NCI-H2196 treated with DMSO at 0.1 percent for 48 hours (cell line): ENCODE measurements around the gene CFAP45.
A peak's percentile ranks its signal among the peaks of the same experiment; 100 is the strongest.

Source experiments
- DNase-seq: peaks from one replicate; lab custom pipeline; 2025; ENCODE audit not compliant: unreplicated experiment; lab: John Stamatoyannopoulos, UW

Gene CFAP45

GRCh38 chr1:159937054-159937750 is 37.2 kb upstream of the CFAP45 start:
- no peak for DNase-seq

- peak; percentile 21 for DNase-seq
Measured at GRCh38 chr1:159936273-159936904, 36.4 kb upstream of the CFAP45 start.

GRCh38 chr1:159935719-159936272 is 35.8 kb upstream of the CFAP45 start:
- no peak for DNase-seq

GRCh38 chr1:159935305-159935704 is 35.3 kb upstream of the CFAP45 start:
- no peak for DNase-seq

GRCh38 chr1:159934136-159935039 is 34.4 kb upstream of the CFAP45 start:
- no peak for DNase-seq

GRCh38 chr1:159933347-159933746 is 33.4 kb upstream of the CFAP45 start:
- no peak for DNase-seq

GRCh38 chr1:159932296-159933285 is 32.6 kb upstream of the CFAP45 start:
- DNase-seq = no peak

- DNase-seq = no peak
Measured at GRCh38 chr1:159931795-159932173, 31.8 kb upstream of the CFAP45 start.

- DNase-seq = no peak
Measured at GRCh38 chr1:159931101-159931794, 31.3 kb upstream of the CFAP45 start.

- no peak for DNase-seq
Measured at GRCh38 chr1:159930634-159931033, 30.7 kb upstream of the CFAP45 start.

GRCh38 chr1:159930216-159930615 is 30.3 kb upstream of the CFAP45 start:
- DNase-seq = no peak

GRCh38 chr1:159929155-159930051 is 29.4 kb upstream of the CFAP45 start:
- no peak for DNase-seq

- no peak for DNase-seq
Measured at GRCh38 chr1:159928491-159929050, 28.6 kb upstream of the CFAP45 start.

GRCh38 chr1:159927849-159928431 is 28.0 kb upstream of the CFAP45 start:
- no peak for DNase-seq

GRCh38 chr1:159927211-159927848 is 27.4 kb upstream of the CFAP45 start:
- DNase-seq = no peak

- DNase-seq = no peak
Measured at GRCh38 chr1:159925719-159926078, 25.7 kb upstream of the CFAP45 start.
